A549 treated with ZK216348 at 1 μM for 4 hours (cell line): Measurements from ENCODE around the gene OR2V2. TPM values are rescaled to one million over a fixed set of nuclear protein-coding genes. Genes with fewer than 3 reads are reported as not detected.

Source experiments
- total RNA-seq: library from RNA; stranded (reverse); fragments of 200-300 nt; extraction: Qiagen RNA extraction; gene quantifications from 5 replicates; pipeline ENCODE4 v1.2.3, GENCODE V29; 2022; ENCODE audit warnings: low read depth

OR2V2 gene, protein sequence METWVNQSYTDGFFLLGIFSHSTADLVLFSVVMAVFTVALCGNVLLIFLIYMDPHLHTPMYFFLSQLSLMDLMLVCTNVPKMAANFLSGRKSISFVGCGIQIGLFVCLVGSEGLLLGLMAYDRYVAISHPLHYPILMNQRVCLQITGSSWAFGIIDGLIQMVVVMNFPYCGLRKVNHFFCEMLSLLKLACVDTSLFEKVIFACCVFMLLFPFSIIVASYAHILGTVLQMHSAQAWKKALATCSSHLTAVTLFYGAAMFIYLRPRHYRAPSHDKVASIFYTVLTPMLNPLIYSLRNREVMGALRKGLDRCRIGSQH
- not detected in 5 replicates for total RNA-seq

DNA sequence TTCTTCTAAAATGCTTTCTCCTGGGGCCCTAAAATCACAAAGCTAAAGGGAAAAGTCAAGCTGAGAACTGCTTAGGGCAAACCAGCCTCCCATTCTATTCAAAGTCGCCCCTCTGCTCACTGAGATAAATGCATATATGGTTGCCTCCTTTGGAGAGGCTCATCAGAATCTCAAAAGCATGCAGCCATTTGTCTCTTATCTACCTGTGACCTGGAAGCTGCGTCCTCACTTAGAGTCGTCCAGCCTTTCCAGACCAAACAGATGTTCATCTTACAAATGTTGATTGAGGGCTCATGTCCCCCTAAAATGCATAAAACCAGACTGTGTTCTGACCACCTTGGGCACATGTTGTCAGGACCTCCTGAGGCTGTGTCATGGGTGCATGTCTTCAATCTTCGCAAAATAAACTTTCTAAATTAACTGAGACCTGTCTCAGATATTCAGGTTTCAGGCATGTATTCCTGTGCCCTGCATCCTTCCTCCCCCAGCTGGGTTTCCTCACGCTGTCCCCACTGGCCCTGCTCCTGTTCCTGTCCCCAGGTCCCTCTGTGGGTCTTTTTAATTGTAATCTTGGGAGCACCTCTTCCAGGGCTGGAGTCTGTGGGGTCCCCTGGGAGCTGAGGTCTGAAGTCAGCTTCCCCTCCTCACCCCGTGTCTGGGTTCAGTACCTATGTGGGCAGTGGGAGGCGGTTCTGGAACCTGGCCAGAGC is at the start of gene OR2V2:
Gene OR2V2 (plus strand): TSS at position 660 of the 710 bp plus-strand sequence. CDS start 7,357 bp downstream, outside the sequence.

DNA sequence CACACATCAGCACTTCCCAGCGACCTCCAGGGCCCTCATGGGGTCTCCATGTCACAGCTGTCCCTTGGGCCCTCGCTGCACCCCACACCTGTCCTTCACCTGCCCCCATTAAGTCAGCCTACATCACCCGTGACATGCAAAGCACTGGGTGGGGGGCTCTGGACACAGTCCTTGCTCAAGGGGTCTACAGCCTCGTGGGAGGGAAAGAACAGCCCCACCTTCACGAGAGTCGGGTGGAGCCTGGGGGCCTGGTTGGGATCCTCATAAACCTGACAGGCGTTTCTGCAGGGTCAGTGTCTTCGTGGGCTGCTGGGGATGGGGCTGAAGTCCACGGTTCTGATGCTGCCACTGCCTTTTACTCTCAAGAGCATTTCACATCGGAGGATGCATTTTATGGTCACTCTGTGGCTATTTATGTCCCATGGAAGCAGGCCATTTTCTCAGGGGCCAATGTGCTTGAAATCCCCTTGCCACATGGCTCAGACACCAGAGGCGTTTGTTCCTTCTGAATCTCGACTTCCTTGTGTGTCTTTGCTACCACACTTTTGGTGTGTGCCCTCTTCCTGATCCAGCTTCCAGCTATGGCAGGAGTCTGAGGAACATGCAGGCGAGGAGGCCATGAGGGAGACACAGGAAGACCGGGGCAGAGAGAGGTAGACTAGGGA is 16.4 kb upstream of the OR2V2 start, which contains the start of gene OR2V1:
Gene OR2V1 (minus strand): TSS at position 338 of the 665 bp plus-strand sequence. CDS start 5,865 bp downstream, outside the sequence.

DNA sequence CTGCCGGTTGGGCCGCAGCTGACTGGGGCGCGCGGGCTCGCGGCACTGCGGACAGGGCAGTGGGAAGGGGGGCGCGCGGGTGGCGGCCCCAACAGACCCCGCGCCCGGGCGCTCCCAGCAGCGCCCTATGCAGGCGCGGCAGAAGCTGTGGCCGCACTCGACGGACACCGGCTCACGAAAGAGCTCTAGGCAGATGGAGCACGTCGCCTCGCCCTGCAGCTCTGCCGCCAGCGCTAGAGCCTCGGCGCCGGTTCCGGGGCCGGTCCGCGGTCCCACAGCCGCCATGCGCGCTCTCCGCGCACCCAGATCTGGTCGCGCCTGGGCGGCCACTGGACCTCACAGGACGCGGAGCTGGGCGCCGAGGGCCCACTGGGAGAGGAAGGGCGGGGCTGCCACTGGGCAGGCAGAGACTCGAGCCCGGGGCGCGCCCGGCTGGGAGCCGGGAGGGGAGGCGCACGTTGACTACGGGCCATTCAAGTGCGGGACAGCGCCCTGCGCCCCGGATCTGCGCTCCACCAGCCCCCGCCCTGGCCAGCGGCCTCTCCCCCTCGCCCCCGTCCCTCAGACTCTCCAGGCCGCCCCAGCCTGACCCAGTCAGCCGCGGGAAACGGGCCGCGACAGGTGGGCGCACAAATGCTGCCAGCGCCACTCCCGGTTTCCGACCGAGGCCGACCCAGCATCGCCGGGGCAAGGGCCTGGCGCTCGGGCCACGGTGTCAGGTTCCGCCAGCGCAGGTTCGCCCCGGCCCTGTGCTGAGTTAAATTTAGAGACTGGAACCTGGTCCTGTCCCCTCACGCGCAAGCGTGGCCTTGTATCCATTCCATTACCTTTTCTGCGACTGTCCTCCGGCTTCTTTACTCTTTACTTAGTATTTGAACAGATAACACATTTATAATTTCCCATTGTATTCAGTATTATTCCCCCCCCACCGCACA is 57.7 kb downstream of the OR2V2 start, which contains the start of gene TRIM7:
Gene TRIM7 (minus strand): TSS at position 371 of the 935 bp plus-strand sequence. CDS start 86 bp downstream, at position 285.

Other genes starting within 250 kb of the OR2V2 start
- not detected in 5 replicates for gene BTNL8, start 248.4 kb upstream of the OR2V2 start, total RNA-seq
- gene BTNL3, start 158.7 kb upstream of the OR2V2 start, total RNA-seq = not detected in 5 replicates
- gene BTNL9, start 107.3 kb upstream of the OR2V2 start, total RNA-seq = 0.53 to 1.5 TPM (median 0.99 TPM) in 5 replicates
- not detected in 5 replicates for gene OR2V1, start 16.4 kb upstream of the OR2V2 start, total RNA-seq
- gene TRIM7, start 57.6 kb downstream of the OR2V2 start, total RNA-seq = 36.6 to 46.1 TPM (median 43.5 TPM) in 5 replicates
- 18.1 to 29.1 TPM (median 28.4 TPM) in 5 replicates for gene TRIM41, start 75.7 kb downstream of the OR2V2 start, total RNA-seq
- gene RACK1, start 96.3 kb downstream of the OR2V2 start, total RNA-seq = 3,202 to 3,645 TPM (median 3,221 TPM) in 5 replicates
- 5.0 to 7.7 TPM (median 7.0 TPM) in 5 replicates for gene TRIM52, start 113.6 kb downstream of the OR2V2 start, total RNA-seq
- gene OR4F3, start 219.7 kb downstream of the OR2V2 start, total RNA-seq = not detected in 5 replicates